ENCODE measurements around the gene RNASEL. TPM values are rescaled to one million over a fixed set of nuclear protein-coding genes. Genes with fewer than 3 reads are reported as not detected.

The RNASEL gene
- total and polyA plus RNA-seq, 2 donors (not counting 1 experiment from before 2014, with no cell fraction given) = 6.1 to 9.6 TPM

GRCh38 chr1:182600036-182600713, 11.1 kb upstream of the RNASEL start:
- H3K36me3 ChIP-seq (ENCODE audit: control insufficient read depth, insufficient read depth, low read length) = no peaks in the 10 kb centered on the region
- no peaks in the 10 kb centered on the region for H3K9me3 ChIP-seq (ENCODE audit: control insufficient read depth, insufficient read depth, low read depth, low read length)
- peaks cover 20% of the 10 kb centered on the region for H3K27me3 ChIP-seq (ENCODE audit: control insufficient read depth, insufficient read depth, low read length)
- no peak overlapping the region for H3K4me2 ChIP-seq (ENCODE audit: extremely low read depth, insufficient read depth, low read length)
- H3K27ac ChIP-seq (ENCODE audit: insufficient read depth, low read length) = no peak overlapping the region
- no peaks in the 10 kb centered on the region for H3K79me2 ChIP-seq (ENCODE audit: control insufficient read depth, insufficient read depth, low read length)
- no peaks in the 10 kb centered on the region for H4K20me1 ChIP-seq (ENCODE audit: control insufficient read depth, extremely low read depth, insufficient read depth, low read length)
- no peak overlapping the region for H3K4me3 ChIP-seq (replicated peaks in 1 of 4; ENCODE audit: control extremely low read depth in 1 of 4, insufficient read depth in 1 of 4, low read depth in 3 of 4, low read length in 4 of 4)
- TF ChIP-seq EZH2 (IDR thresholded peaks at IDR 0.05; ENCODE audit: low read length, missing control alignments) (no peak), CTCF (conservative IDR thresholded peaks at IDR 0.05 in 1 of 2, IDR thresholded peaks at IDR 0.05 in 1 of 2; ENCODE audit: low read depth in 1 of 2, low read length in 2 of 2) (no peak)
- peaks cover 6% of the 10 kb centered on the region for H3K4me1 ChIP-seq (ENCODE audit: control insufficient read depth, extremely low read depth, insufficient read depth, low read length)
- no peak overlapping the region for H2AFZ ChIP-seq (ENCODE audit: low read length)
- H3K9ac ChIP-seq (ENCODE audit: insufficient read depth, low read length) = no peak overlapping the region
- DNase-seq (ENCODE audit: low read depth in 2 of 2) = no peak

GRCh38 chr1:182599339-182599738, 10.3 kb upstream of the RNASEL start:
- Histone ChIP-seq H3K79me2 (ENCODE audit: control insufficient read depth, insufficient read depth, low read length) (no peaks in the 10 kb centered on the region), H3K4me3 (replicated peaks in 1 of 4; ENCODE audit: control extremely low read depth in 1 of 4, insufficient read depth in 1 of 4, low read depth in 3 of 4, low read length in 4 of 4) (no peak overlapping the region), H3K9me3 (ENCODE audit: control insufficient read depth, insufficient read depth, low read depth, low read length) (no peaks in the 10 kb centered on the region), H3K36me3 (ENCODE audit: control insufficient read depth, insufficient read depth, low read length) (no peaks in the 10 kb centered on the region), H3K4me1 (ENCODE audit: control insufficient read depth, extremely low read depth, insufficient read depth, low read length) (peaks cover 4% of the 10 kb centered on the region), H2AFZ (ENCODE audit: low read length) (no peak overlapping the region), H3K9ac (ENCODE audit: insufficient read depth, low read length) (no peak overlapping the region), H4K20me1 (ENCODE audit: control insufficient read depth, extremely low read depth, insufficient read depth, low read length) (no peaks in the 10 kb centered on the region), H3K27ac (ENCODE audit: insufficient read depth, low read length) (no peak overlapping the region), H3K4me2 (ENCODE audit: extremely low read depth, insufficient read depth, low read length) (no peak overlapping the region), H3K27me3 (ENCODE audit: control insufficient read depth, insufficient read depth, low read length) (peaks cover 20% of the 10 kb centered on the region)
- no peak for DNase-seq (ENCODE audit: low read depth in 2 of 2)
- TF ChIP-seq EZH2 (IDR thresholded peaks at IDR 0.05; ENCODE audit: low read length, missing control alignments) (no peak), CTCF (conservative IDR thresholded peaks at IDR 0.05 in 1 of 2, IDR thresholded peaks at IDR 0.05 in 1 of 2; ENCODE audit: low read depth in 1 of 2, low read length in 2 of 2) (peak; percentile 14 to 24)

GRCh38 chr1:182598296-182598695, 9.2 kb upstream of the RNASEL start:
- Histone ChIP-seq H4K20me1 (ENCODE audit: control insufficient read depth, extremely low read depth, insufficient read depth, low read length) (no peaks in the 10 kb centered on the region), H3K4me1 (ENCODE audit: control insufficient read depth, extremely low read depth, insufficient read depth, low read length) (no peaks in the 10 kb centered on the region), H3K4me3 (replicated peaks in 1 of 4; ENCODE audit: control extremely low read depth in 1 of 4, insufficient read depth in 1 of 4, low read depth in 3 of 4, low read length in 4 of 4) (no peak overlapping the region), H3K9me3 (ENCODE audit: control insufficient read depth, insufficient read depth, low read depth, low read length) (no peaks in the 10 kb centered on the region), H3K36me3 (ENCODE audit: control insufficient read depth, insufficient read depth, low read length) (no peaks in the 10 kb centered on the region), H3K4me2 (ENCODE audit: extremely low read depth, insufficient read depth, low read length) (no peak overlapping the region), H3K27me3 (ENCODE audit: control insufficient read depth, insufficient read depth, low read length) (peaks cover 17% of the 10 kb centered on the region), H3K27ac (ENCODE audit: insufficient read depth, low read length) (no peak overlapping the region), H3K9ac (ENCODE audit: insufficient read depth, low read length) (no peak overlapping the region), H2AFZ (ENCODE audit: low read length) (no peak overlapping the region), H3K79me2 (ENCODE audit: control insufficient read depth, insufficient read depth, low read length) (no peaks in the 10 kb centered on the region)
- no peak for TF ChIP-seq CTCF (conservative IDR thresholded peaks at IDR 0.05 in 1 of 2, IDR thresholded peaks at IDR 0.05 in 1 of 2; ENCODE audit: low read depth in 1 of 2, low read length in 2 of 2)
- TF ChIP-seq EZH2 (IDR thresholded peaks at IDR 0.05; ENCODE audit: low read length, missing control alignments) = no peak
- no peak for DNase-seq (ENCODE audit: low read depth in 2 of 2)

Measured in fibroblast of lung (primary cell).